Upper lobe of left lung (tissue), 6 donors: ENCODE measurements around the gene LTBP2. TPM values are rescaled to one million over a fixed set of nuclear protein-coding genes. Genes with fewer than 3 reads are reported as not detected.

Experiments
- ATAC-seq, 2 donors: fragments of 200-7000 bp; cut with Tn5 transposase; one replicate each; pipeline ENCODE4 v1.9.1; 2022; ENCODE audit warnings: mild to moderate bottlenecking in 2 of 2, moderate library complexity in 2 of 2; ENCODE audit not compliant: low FRiP score in 2 of 2
- DNase-seq, 2 donors: peaks; one replicate each; pipeline ENCODE4 v3.0.0-alpha.2; 2019 to 2020
- H3K27ac ChIP-seq, 4 donors: fragments of 200-600 bp; sonication (generic); one replicate each; pipeline ENCODE4 v1.5.1; 2016 to 2019
- H3K27me3 ChIP-seq, 4 donors: fragments of 200-600 bp; sonication (generic); one replicate each; pipeline ENCODE4 v1.5.1; 2017 to 2019
- H3K36me3 ChIP-seq, 4 donors: fragments of 200-600 bp; sonication (generic); one replicate each; pipeline ENCODE4 v1.5.1; 2016 to 2019
- H3K4me1 ChIP-seq, 4 donors: fragments of 200-600 bp; sonication (generic); one replicate each; pipeline ENCODE4 v1.5.1; 2018 to 2019
- H3K4me3 ChIP-seq, 4 donors: fragments of 200-600 bp; sonication (generic); one replicate each; pipeline ENCODE4 v1.5.1; 2017 to 2019; ENCODE audit warnings: mild to moderate bottlenecking in 2 of 4, moderate library complexity in 1 of 4
- H3K9me3 ChIP-seq, 4 donors: fragments of 200-600 bp; sonication (generic); one replicate each; pipeline ENCODE4 v1.5.1; 2018 to 2019
- CTCF ChIP-seq, 6 experiments: fragments of 450-650 bp in 4 of 6; fragments of 200-600 bp in 2 of 6; sonication (generic) in 2 of 6; IDR thresholded peaks; one replicate each; pipeline ENCODE4 v1.5.1; 2016 to 2019; ENCODE audit warnings: antibody characterized with exemption in 6 of 6
- EP300 ChIP-seq, 4 donors: sonication (generic); formaldehyde crosslinking; IDR thresholded peaks; one replicate each; pipeline ENCODE4 v1.5.1; 2017; ENCODE audit warnings: antibody characterized with exemption in 4 of 4, control low read depth in 2 of 4
- POLR2A ChIP-seq, 4 donors: fragments of 450-650 bp; IDR thresholded peaks; one replicate each; pipeline ENCODE4 v1.5.1; 2016 to 2017; ENCODE audit warnings: antibody characterized with exemption in 4 of 4, mild to moderate bottlenecking in 2 of 4
- POLR2AphosphoS5 ChIP-seq, 2 donors: sonication (generic); formaldehyde crosslinking; IDR thresholded peaks; one replicate each; pipeline ENCODE4 v1.5.1; 2017; ENCODE audit warnings: antibody characterized with exemption in 2 of 2
- WGBS, 2 donors: methylation state at CpG; one replicate each; pipeline ENCODE4 v1.1.5; 2017 to 2018; 5-methylcytosine and 5-hydroxymethylcytosine counted together
- total RNA-seq, 6 donors: library from RNA; depleted of rRNA in 4 of 6; stranded (reverse); fragments of >200 nt in 4 of 6; gene quantifications; one replicate each; pipeline versions ENCODE4 v1.1.0 to v1.2.1, GENCODE V29; 2016 to 2021
- donor health status: DM: no; HTN: no; CAD: no; lungs with moderate emphysema.
- donor health status: DM: no; HTN: yes; CAD: no; lungs with severe emphysema.

LTBP2 gene
- total RNA-seq, 6 donors from 2014 or later = 19.7 to 136 (median 77.6) TPM

DNA sequence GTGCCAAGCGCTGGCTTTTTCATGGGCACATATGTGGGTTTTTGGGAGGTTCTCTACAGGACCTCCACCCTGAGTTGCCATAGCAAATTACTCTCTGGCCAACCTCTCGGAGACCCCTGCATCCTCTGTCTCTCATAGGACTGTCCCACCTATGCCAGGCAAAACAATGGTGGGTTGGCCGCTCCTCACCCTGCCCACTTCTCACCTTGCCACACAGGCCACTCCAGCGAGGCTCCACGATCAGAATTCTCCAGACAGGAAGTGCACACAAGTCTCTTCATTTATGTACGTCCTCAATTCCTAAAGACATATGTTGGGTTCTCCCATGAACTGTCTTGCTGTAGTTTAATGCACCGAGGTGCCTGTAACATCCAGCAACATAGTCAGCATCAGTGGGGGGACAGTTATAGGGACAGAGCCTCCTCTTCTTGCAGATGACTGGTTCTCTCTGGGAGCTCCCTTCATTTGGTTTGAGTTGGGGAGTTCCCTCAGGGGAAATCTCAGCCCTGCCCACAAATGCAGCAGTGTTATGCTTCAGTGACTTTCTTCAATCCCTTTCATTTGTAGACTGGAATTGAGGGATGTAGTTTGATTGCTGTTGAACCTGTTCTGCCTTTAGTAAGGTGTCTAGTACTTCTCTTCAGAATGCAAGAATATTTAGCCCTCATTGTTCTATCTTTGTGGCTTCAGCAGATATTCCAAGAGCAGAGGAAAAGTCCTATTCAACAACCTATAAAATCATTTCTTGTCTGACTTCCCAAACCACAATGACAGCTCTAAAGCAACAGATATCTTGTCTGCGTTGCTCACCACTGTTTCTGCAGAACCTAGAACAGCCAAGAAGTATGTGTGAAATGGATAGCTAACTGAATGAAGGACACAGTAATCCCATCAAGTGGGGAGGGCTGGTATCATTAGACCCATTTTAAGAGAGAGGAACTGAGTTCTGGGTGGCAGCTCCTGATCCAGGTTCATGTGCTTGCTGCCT is 2.8 kb upstream of the LTBP2 start:
- peaks cover 37 to 61% (median 51%) of the 10 kb centered on the region in 4 donors for H3K4me1 ChIP-seq
- TF ChIP-seq CTCF (IDR thresholded peaks at IDR 0.05) (no peak), POLR2AphosphoS5 (IDR thresholded peaks at IDR 0.05) (no peak), POLR2A (IDR thresholded peaks at IDR 0.05) (no peak), EP300 (IDR thresholded peaks at IDR 0.05) (no peak)
- 71 to 77% methylated on average over 8 of the region's 8 CpGs for WGBS, 2 donors

GRCh38 chr14:74613211-74613914 is 1.3 kb upstream of the LTBP2 start:
- TF ChIP-seq POLR2AphosphoS5 (IDR thresholded peaks at IDR 0.05) (no peak), EP300 (IDR thresholded peaks at IDR 0.05) (no peak), POLR2A (IDR thresholded peaks at IDR 0.05) (no peak)
- Histone ChIP-seq H3K9me3 (no peaks in the 10 kb centered on the region), H3K4me1 (peaks cover 31 to 57% (median 44%) of the 10 kb centered on the region in 4 donors), H3K27me3 (peaks cover 0 to 19% (median 5%) of the 10 kb centered on the region in 4 donors), H3K4me3 (no peak overlapping the region), H3K27ac (no peak overlapping the region), H3K36me3 (no peaks in the 10 kb centered on the region)
- 67 to 82% methylated on average over 13 to 16 of the region's 16 CpGs for WGBS, 2 donors
- ATAC-seq (no peak), DNase-seq (no peak)

More for the DNA sequence above, 2.8 kb upstream of the LTBP2 start:
- H3K4me3 ChIP-seq = no peak overlapping the region
- ATAC-seq (no peak), DNase-seq (no peak)
- no peak overlapping the region for H3K27ac ChIP-seq
- peaks cover 0 to 19% (median 5%) of the 10 kb centered on the region in 4 donors for H3K27me3 ChIP-seq
- no peaks in the 10 kb centered on the region for H3K9me3 ChIP-seq
- no peaks in the 10 kb centered on the region for H3K36me3 ChIP-seq

GRCh38 chr14:74612350-74613021 is 449 bp upstream of the LTBP2 start:
- peak; percentile 86 to 91 for ATAC-seq
- peak; percentile 84 to 98 for DNase-seq
- no peaks in the 10 kb centered on the region for H3K9me3 ChIP-seq
- peak overlapping the region in 3 of 4 donors; percentile 40 to 56 (median 52) for H3K27ac ChIP-seq
- no peak for TF ChIP-seq EP300 (IDR thresholded peaks at IDR 0.05)
- TF ChIP-seq CTCF (IDR thresholded peaks at IDR 0.05) = peak; percentile 89 to 99 (median 97)
- no peak for TF ChIP-seq POLR2AphosphoS5 (IDR thresholded peaks at IDR 0.05)
- peak in 1 of 4 donors; percentile 19 for TF ChIP-seq POLR2A (IDR thresholded peaks at IDR 0.05)
- peaks cover 24 to 48% (median 37%) of the 10 kb centered on the region in 4 donors for H3K4me1 ChIP-seq
- WGBS, 2 donors = 6 to 21% methylated on average over 16 to 59 of the region's 69 CpGs
- peaks cover 0 to 19% (median 5%) of the 10 kb centered on the region in 4 donors for H3K27me3 ChIP-seq
- no peaks in the 10 kb centered on the region for H3K36me3 ChIP-seq
- H3K4me3 ChIP-seq = peak overlapping the region; percentile 31 to 89 (median 58)

DNA sequence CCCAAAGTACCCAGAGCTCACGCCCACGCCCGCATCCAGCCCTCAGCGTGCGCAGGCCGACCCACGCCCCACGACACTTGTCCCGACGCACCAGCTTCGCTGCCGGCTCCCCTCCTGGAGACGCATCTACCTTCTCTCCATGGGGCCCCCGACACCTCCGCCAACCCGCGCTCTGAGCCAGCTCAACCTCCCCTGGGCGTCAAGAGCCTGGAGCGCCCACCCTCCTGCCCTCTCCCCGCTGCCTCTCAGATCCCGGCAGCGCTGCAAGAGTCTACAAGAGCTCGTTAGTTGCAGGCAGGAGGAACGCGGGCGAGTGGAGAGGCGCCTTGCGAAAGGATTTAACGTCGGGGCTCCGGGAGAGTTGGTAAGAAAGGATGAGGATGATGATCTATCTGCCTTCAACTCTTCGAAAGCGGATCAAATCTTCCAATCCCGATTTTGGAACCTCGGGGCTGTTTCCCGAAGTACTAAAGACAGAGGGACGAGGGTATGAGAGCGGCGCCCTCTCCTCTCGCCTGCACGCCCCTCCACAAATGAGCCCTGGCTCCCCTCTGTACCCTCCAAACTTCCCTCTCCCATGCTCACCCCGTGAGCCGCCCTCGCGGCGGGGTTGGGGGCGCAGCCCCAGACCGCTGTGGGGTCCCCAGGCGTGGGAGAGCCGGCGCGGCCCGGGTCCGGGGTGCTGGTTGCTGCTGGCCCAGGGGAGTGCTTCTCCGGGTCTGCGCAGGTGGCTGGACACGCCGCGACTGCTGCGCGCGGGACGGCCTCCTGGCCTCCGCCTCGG is 979 bp downstream of the LTBP2 start:
- Histone ChIP-seq H3K4me3 (peak overlapping the region; percentile 31 to 89 (median 58)), H3K4me1 (peaks cover 23 to 35% (median 26%) of the 10 kb centered on the region in 4 donors), H3K27me3 (peaks cover 0 to 19% (median 5%) of the 10 kb centered on the region in 4 donors), H3K9me3 (no peaks in the 10 kb centered on the region), H3K27ac (peak overlapping the region; percentile 40 to 56 (median 48)), H3K36me3 (no peaks in the 10 kb centered on the region)
- DNase-seq (peak in 1 of 2 donors; percentile 87), ATAC-seq (no peak)
- TF ChIP-seq CTCF (IDR thresholded peaks at IDR 0.05) = no peak
- TF ChIP-seq POLR2A (IDR thresholded peaks at IDR 0.05) = no peak
- no peak for TF ChIP-seq POLR2AphosphoS5 (IDR thresholded peaks at IDR 0.05)
- TF ChIP-seq EP300 (IDR thresholded peaks at IDR 0.05) = no peak
- 38 to 41% methylated on average over 29 to 40 of the region's 65 CpGs for WGBS, 2 donors
